CD4-positive, alpha-beta T cell treated with Interleukin-4 for 4 hours (primary cell): Measurements from ENCODE around the gene B3GAT2.

Source experiments
- DNase-seq: peaks from one replicate; pipeline ENCODE4 v3.0.0-alpha.2; 2020

Gene B3GAT2

GRCh38 chr6:70841112-70841511 is 115.7 kb downstream of the B3GAT2 start:
- no peak for DNase-seq

- no peak for DNase-seq
Observed at GRCh38 chr6:70839286-70840266, 117.3 kb downstream of the B3GAT2 start.

GRCh38 chr6:70838907-70839285 is 118.0 kb downstream of the B3GAT2 start:
- no peak for DNase-seq

GRCh38 chr6:70834520-70834919 is 122.3 kb downstream of the B3GAT2 start:
- DNase-seq: no peak

GRCh38 chr6:70831427-70831826 is 125.4 kb downstream of the B3GAT2 start:
- DNase-seq: no peak

- DNase-seq: no peak
Observed at GRCh38 chr6:70823651-70824050, 133.2 kb downstream of the B3GAT2 start.

GRCh38 chr6:70821751-70822150 is 135.1 kb downstream of the B3GAT2 start:
- DNase-seq: no peak

GRCh38 chr6:70820778-70821177 is 136.1 kb downstream of the B3GAT2 start:
- DNase-seq: no peak

GRCh38 chr6:70819646-70820045 is 137.2 kb downstream of the B3GAT2 start:
- DNase-seq: no peak

GRCh38 chr6:70813885-70814284 is 143.0 kb downstream of the B3GAT2 start:
- DNase-seq: no peak

- no peak for DNase-seq
Observed at GRCh38 chr6:70811788-70812187, 145.1 kb downstream of the B3GAT2 start.
